Right lobe of liver (tissue), 6 donors: Measurements from ENCODE around the gene AVPR2. TPM values are rescaled to one million over a fixed set of nuclear protein-coding genes. Genes with fewer than 3 reads are reported as not detected.

Experiments used
- ATAC-seq, 4 donors: fragments of 200-7000 bp; cut with Tn5 transposase; one replicate each; pipeline ENCODE4 v1.9.1; 2020; ENCODE audit warnings: mild to moderate bottlenecking in 4 of 4, moderate library complexity in 4 of 4
- DNase-seq, 3 donors: peaks; one replicate each; pipeline ENCODE4 v3.0.0-alpha.2; 2020
- H3K27ac ChIP-seq, 3 donors: fragments of 200-600 bp; one replicate each; pipeline ENCODE4 v1.8.0; 2022
- H3K27me3 ChIP-seq, 2 donors: fragments of 200-600 bp; one replicate each; pipeline ENCODE4 v1.8.0; 2022
- H3K36me3 ChIP-seq, 4 donors: fragments of 200-600 bp; sonication (generic) in 1 of 4; one replicate each; pipeline versions ENCODE4 v1.5.1 to v1.8.0; 2017 to 2022; ENCODE audit warnings: control low read depth in 1 of 4
- H3K4me1 ChIP-seq, 4 donors: fragments of 200-600 bp; sonication (generic) in 1 of 4; one replicate each; pipeline versions ENCODE4 v1.5.1 to v1.8.0; 2017 to 2022; ENCODE audit warnings: control low read depth in 1 of 4
- H3K4me3 ChIP-seq, 3 donors: fragments of 200-600 bp; one replicate each; pipeline ENCODE4 v1.8.0; 2022
- H3K9me3 ChIP-seq, 4 donors: fragments of 200-600 bp; sonication (generic) in 1 of 4; one replicate each; pipeline versions ENCODE4 v1.5.1 to v1.8.0; 2017 to 2022; ENCODE audit warnings: control low read depth in 1 of 4
- CTCF ChIP-seq, 4 donors: fragments of 200-600 bp in 3 of 4; fragments of 450-650 bp in 1 of 4; IDR thresholded peaks; one replicate each; pipeline versions ENCODE4 v1.5.1 to v1.8.0; 2016 to 2022; ENCODE audit warnings: antibody characterized with exemption in 4 of 4, mild to moderate bottlenecking in 2 of 4
- POLR2A ChIP-seq: fragments of 450-650 bp; IDR thresholded peaks from one replicate; pipeline ENCODE4 v1.6.1; 2017; ENCODE audit warnings: antibody characterized with exemption, mild to moderate bottlenecking
- WGBS: methylation state at CpG from one replicate; pipeline ENCODE4 v1.1.6; 2018; ENCODE audit warnings: low coverage, low lambda C conversion rate; ENCODE audit not compliant: insufficient coverage; ENCODE audit errors: missing lambda C conversion rate; 5-methylcytosine and 5-hydroxymethylcytosine counted together
- intact Hi-C, 2 donors: fragments of 100-400 bp; cut with DNase I; formaldehyde crosslinking; loops; one replicate each; pipeline versions ENCODE4 v1.11.2 to v1.14.1; 2022
- total RNA-seq, 6 experiments: library from RNA; depleted of rRNA in 2 of 6; stranded (reverse); fragments of >200 nt in 2 of 6; fragmentation: NEBNext Ultra II Directional in 3 of 6; extraction: Animal tissue kit (Norgen Biotek cat#: 25700) in 3 of 6; gene quantifications; one replicate each; pipeline versions ENCODE4 v1.1.0 to v1.2.4, GENCODE V29; 2016 to 2023
- donor health status: DM: no; HTN: yes; CAD: no.
- donor health status: DM: no; HTN: no; CAD: no.
- donor health status: DM: no; HTN: no; CAD: no.
- donor health status: DM: no; HTN: yes; CAD: no.
- donor health status: DM: no; HTN: yes; CAD: no.

The AVPR2 gene
- total RNA-seq, 6 experiments from 2014 or later, result 0.31 TPM; not detected in 5

GRCh38 chrX:153873282-153874084 lies 31.0 kb upstream of the AVPR2 start:
- H3K36me3 ChIP-seq, result no peaks in the 10 kb centered on the region
- H3K27me3 ChIP-seq, result peaks cover 0 to 4% of the 10 kb centered on the region in 2 donors
- H3K4me1 ChIP-seq, result no peaks in the 10 kb centered on the region
- TF ChIP-seq POLR2A, result no peak
- TF ChIP-seq CTCF (IDR thresholded peaks at IDR 0.05), result no peak
- no peak overlapping the region for H3K27ac ChIP-seq
- H3K4me3 ChIP-seq, result no peak overlapping the region
- DNase-seq, result no peak
- 27% methylated on average over 7 of the region's 7 CpGs for WGBS
- intact Hi-C loops, result no loop called here
- H3K9me3 ChIP-seq, result no peaks in the 10 kb centered on the region
- ATAC-seq, result peak in 1 of 4 donors; percentile 18

DNA sequence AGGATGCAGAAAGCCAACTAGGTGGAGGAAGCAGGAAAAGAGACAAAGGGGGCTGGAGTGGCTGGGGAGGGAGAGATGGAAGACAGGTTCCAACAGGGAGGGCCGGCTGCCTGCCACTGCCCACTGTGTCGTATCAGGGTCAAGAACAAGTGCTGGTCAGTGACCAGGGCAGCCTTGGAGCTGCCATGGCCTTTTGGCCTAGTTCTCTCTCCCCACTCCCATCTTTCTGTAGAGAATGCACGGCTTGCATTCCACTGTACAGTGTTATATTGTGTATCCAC lies 30.4 kb upstream of the AVPR2 start:
- H3K9me3 ChIP-seq, result no peaks in the 10 kb centered on the region
- no peaks in the 10 kb centered on the region for H3K4me1 ChIP-seq
- intact Hi-C loops, result no loop called here
- TF ChIP-seq POLR2A (no peak), CTCF (IDR thresholded peaks at IDR 0.05) (no peak)
- no peaks in the 10 kb centered on the region for H3K36me3 ChIP-seq
- ATAC-seq, result no peak
- H3K4me3 ChIP-seq, result no peak overlapping the region
- WGBS, result 21% methylated on average over 2 of the region's 3 CpGs
- no peak for DNase-seq
- peaks cover 0 to 4% of the 10 kb centered on the region in 2 donors for H3K27me3 ChIP-seq
- H3K27ac ChIP-seq, result no peak overlapping the region

GRCh38 chrX:153874366-153875125 lies 29.9 kb upstream of the AVPR2 start:
- intact Hi-C loops, result no loop called here
- Histone ChIP-seq H3K36me3 (no peaks in the 10 kb centered on the region), H3K4me1 (no peaks in the 10 kb centered on the region), H3K27me3 (peaks cover 0 to 4% of the 10 kb centered on the region in 2 donors), H3K9me3 (no peaks in the 10 kb centered on the region), H3K27ac (no peak overlapping the region), H3K4me3 (no peak overlapping the region)
- TF ChIP-seq CTCF (IDR thresholded peaks at IDR 0.05) (no peak), POLR2A (no peak)
- DNase-seq, result no peak
- WGBS, result 57% methylated on average over 9 of the region's 13 CpGs
- no peak for ATAC-seq

DNA sequence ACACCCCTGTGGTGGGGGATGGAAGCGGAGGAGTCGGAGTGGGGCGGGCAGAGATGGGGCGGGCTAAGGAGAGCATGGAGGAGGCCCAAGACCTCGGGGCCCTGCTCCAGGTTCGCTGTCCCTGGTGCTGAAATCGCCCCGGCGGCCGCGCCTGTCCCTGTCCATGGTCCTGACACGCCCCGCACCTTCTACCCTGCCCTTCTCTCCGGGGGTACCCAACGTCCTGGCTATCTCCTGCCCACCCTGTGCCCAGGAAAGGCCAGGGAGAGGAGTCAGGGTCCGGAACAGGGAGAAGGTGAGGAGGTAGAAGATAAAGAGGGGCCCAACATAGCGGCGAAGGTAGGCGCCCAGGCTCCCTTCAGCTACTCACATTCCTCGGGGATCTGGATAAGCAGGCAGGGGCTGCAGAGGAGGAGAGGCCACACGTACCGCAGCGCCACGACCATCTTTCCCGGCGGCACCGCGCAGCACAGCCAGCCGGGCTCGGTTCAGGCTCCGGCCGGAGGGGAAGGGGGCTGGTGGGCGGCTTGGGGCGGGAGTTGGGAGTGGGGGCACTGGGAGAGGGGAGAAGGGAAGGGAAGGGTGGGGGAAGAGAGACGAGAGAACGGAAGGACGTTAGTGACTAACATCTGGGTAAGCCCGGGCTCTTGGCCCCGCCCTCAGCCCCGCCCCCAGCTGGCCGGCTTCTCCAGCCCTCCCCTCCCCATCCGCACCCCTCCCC lies 28.9 kb upstream of the AVPR2 start:
- WGBS, result 10% methylated on average over 22 of the region's 42 CpGs
- H3K27ac ChIP-seq, result no peak overlapping the region

More for the DNA sequence above, 28.9 kb upstream of the AVPR2 start:
- H3K4me1 ChIP-seq, result no peaks in the 10 kb centered on the region
- H3K36me3 ChIP-seq, result no peaks in the 10 kb centered on the region
- intact Hi-C loops, result no loop called here
- H3K9me3 ChIP-seq, result no peaks in the 10 kb centered on the region
- peak; percentile 58 to 83 (median 71) for ATAC-seq
- DNase-seq, result peak in 1 of 3 donors; percentile 48
- TF ChIP-seq CTCF (IDR thresholded peaks at IDR 0.05) (no peak), POLR2A (no peak)
- H3K27me3 ChIP-seq, result peaks cover 0 to 4% of the 10 kb centered on the region in 2 donors
- H3K4me3 ChIP-seq, result no peak overlapping the region
